GM23338 (cell line): ENCODE results near the gene RAP1A. TPM values are rescaled to one million over a fixed set of nuclear protein-coding genes. Genes with fewer than 3 reads are reported as not detected.

Source experiments
- ATAC-seq: fragments of 200-7000 bp; cut with Tn5 transposase; 3 replicates; pipeline ENCODE4 v1.9.1; 2020
- DNase-seq: peaks from one replicate; pipeline ENCODE4 v3.0.0-alpha.2; 2015; ENCODE audit warnings: low spot score
- H2AFZ ChIP-seq: fragments of 200-600 bp; sonication (generic); 2 replicates; pipeline ENCODE4 v1.8.0; 2016; ENCODE audit warnings: antibody characterized with exemption, mild to moderate bottlenecking, moderate library complexity
- H3F3A ChIP-seq: fragments of 200-600 bp; sonication (generic); replicated peaks from 2 replicates; pipeline ENCODE4 v1.8.0; 2017; ENCODE audit warnings: antibody characterized with exemption, mixed run types, low read depth
- H3K27ac ChIP-seq: fragments of 200-600 bp; sonication (generic); 2 replicates; pipeline ENCODE4 v1.6.1; 2016; ENCODE audit warnings: low read depth
- H3K27me3 ChIP-seq: fragments of 200-600 bp; sonication (generic); 2 replicates; pipeline ENCODE4 v1.8.0; 2016; ENCODE audit warnings: mild to moderate bottlenecking, mixed run types, moderate library complexity; ENCODE audit not compliant: insufficient read depth
- H3K36me3 ChIP-seq: fragments of 200-600 bp; sonication (generic); 2 replicates; pipeline ENCODE4 v1.8.0; 2016; ENCODE audit warnings: mild to moderate bottlenecking; ENCODE audit not compliant: insufficient read depth
- H3K4me1 ChIP-seq: fragments of 200-600 bp; sonication (generic); 2 replicates; pipeline ENCODE4 v1.8.0; 2016; ENCODE audit warnings: mild to moderate bottlenecking, moderate library complexity; ENCODE audit not compliant: insufficient read depth
- H3K4me2 ChIP-seq: fragments of 200-600 bp; sonication (generic); 2 replicates; pipeline ENCODE4 v1.7.1; 2017; ENCODE audit warnings: mixed run types
- H3K4me3 ChIP-seq: fragments of 200-600 bp; sonication (generic); 2 replicates; pipeline ENCODE4 v1.6.1; 2016; ENCODE audit warnings: mixed run types
- H3K79me2 ChIP-seq: fragments of 200-600 bp; sonication (generic); replicated peaks from 2 replicates; pipeline ENCODE4 v1.8.0; 2017; ENCODE audit warnings: mild to moderate bottlenecking; ENCODE audit not compliant: insufficient read depth
- H3K9me2 ChIP-seq: fragments of 200-600 bp; sonication (generic); 2 replicates; pipeline ENCODE4 v1.8.0; 2017; ENCODE audit not compliant: insufficient read depth
- H4K20me1 ChIP-seq: fragments of 200-600 bp; sonication (generic); replicated peaks from 2 replicates; pipeline ENCODE4 v1.8.0; 2017; ENCODE audit warnings: mild to moderate bottlenecking; ENCODE audit not compliant: insufficient read depth
- H3K27ac Mint-ChIP-seq: 2 replicates; pipeline ENCODE4 v1.8.0; 2020; ENCODE audit warnings: inconsistent platforms, mild to moderate bottlenecking, moderate library complexity, mixed read lengths
- H3K27me3 Mint-ChIP-seq: 3 replicates; pipeline ENCODE4 v1.8.0; 2022; ENCODE audit warnings: low read depth, mild to moderate bottlenecking, moderate library complexity, mixed read lengths, inconsistent platforms; ENCODE audit not compliant: insufficient read depth, poor library complexity
- H3K36me3 Mint-ChIP-seq: 3 replicates; pipeline ENCODE4 v1.8.0; 2021; ENCODE audit warnings: low read depth, mild to moderate bottlenecking, inconsistent platforms, moderate library complexity, mixed read lengths
- H3K4me1 Mint-ChIP-seq: 3 replicates; pipeline ENCODE4 v1.8.0; 2020; ENCODE audit warnings: mild to moderate bottlenecking, inconsistent platforms, mixed read lengths
- H3K4me3 Mint-ChIP-seq: 3 replicates; pipeline ENCODE4 v1.8.0; 2021; ENCODE audit warnings: moderate library complexity, mild to moderate bottlenecking, inconsistent platforms, mixed read lengths
- H3K9me3 Mint-ChIP-seq: 3 replicates; pipeline ENCODE4 v1.8.0; 2020; ENCODE audit warnings: moderate library complexity, mild to moderate bottlenecking, inconsistent platforms, mixed read lengths
- CREB1 ChIP-seq: fragments of 250-450 bp; sonication (Bioruptor Pico); IDR thresholded peaks from 2 replicates; pipeline ENCODE4 v1.5.0; 2020; ENCODE audit warnings: low read depth, mild to moderate bottlenecking, moderate library complexity
- CTCF ChIP-seq, 2 experiments: fragments of 200-600 bp in 1 of 2; sonication (generic) in 1 of 2; conservative IDR thresholded peaks; 2 replicates each; pipeline versions ENCODE4 v1.5.1 to v1.6.1; 2016 to 2017; ENCODE audit warnings: antibody characterized with exemption in 2 of 2, low read depth in 2 of 2, mild to moderate bottlenecking in 2 of 2, moderate library complexity in 1 of 2
- EZH2phosphoT487 ChIP-seq: fragments of 200-600 bp; sonication (generic); IDR thresholded peaks from one replicate; pipeline ENCODE4 v1.8.1; 2018; ENCODE audit warnings: antibody characterized with exemption; ENCODE audit not compliant: unreplicated experiment
- JUNB ChIP-seq: IDR thresholded peaks from one replicate; pipeline ENCODE4 v1.6.1; 2016; ENCODE audit warnings: antibody characterized with exemption; ENCODE audit not compliant: unreplicated experiment
- NANOG ChIP-seq: IDR thresholded peaks from 2 replicates; pipeline ENCODE4 v1.6.1; 2016; ENCODE audit warnings: antibody characterized with exemption, borderline replicate concordance
- POLR2AphosphoS5 ChIP-seq: IDR thresholded peaks from 2 replicates; pipeline ENCODE4 v1.6.1; 2016; ENCODE audit warnings: antibody characterized with exemption, low read depth
- REST ChIP-seq: IDR thresholded peaks from one replicate; pipeline ENCODE4 v1.6.1; 2018; ENCODE audit warnings: antibody characterized with exemption; ENCODE audit not compliant: unreplicated experiment
- STAT1 ChIP-seq: IDR thresholded peaks from one replicate; pipeline ENCODE4 v1.6.1; 2016; ENCODE audit warnings: antibody characterized with exemption; ENCODE audit not compliant: unreplicated experiment
- ZNF114 ChIP-seq: fragments of 250-450 bp; sonication (Bioruptor Pico); IDR thresholded peaks from 2 replicates; pipeline ENCODE4 v1.5.0; 2020; ENCODE audit warnings: mild to moderate bottlenecking, moderate library complexity
- ZNF462 ChIP-seq: fragments of 250-450 bp; sonication (Bioruptor Pico); IDR thresholded peaks from 2 replicates; pipeline ENCODE4 v1.5.0; 2020; ENCODE audit warnings: mild to moderate bottlenecking, moderate library complexity
- polyA plus RNA-seq: library from polyadenylated mRNA; unstranded; fragments of >200 nt; fragmentation: Nextera tagmentation; extraction: Ambion mirVana; gene quantifications from 2 replicates; pipeline ENCODE4 v1.2.1, GENCODE V29; 2016
- total RNA-seq: library from RNA; depleted of rRNA; stranded (reverse); fragments of >200 nt; shearing (Covaris generic); gene quantifications from 2 replicates; pipeline ENCODE4 v1.2.3, GENCODE V29; 2014

RAP1A gene
- total and polyA plus RNA-seq, 2 experiments from 2014 or later = 16.2 to 23.0 TPM

- TF ChIP-seq POLR2AphosphoS5 (no peak), JUNB (no peak), CREB1 (CRISPR knock-in tag) (no peak), REST (no peak)
These were observed 17.3 kb upstream of the RAP1A start (continued) for GRCh38 chr1:111602302-111602701.

DNA sequence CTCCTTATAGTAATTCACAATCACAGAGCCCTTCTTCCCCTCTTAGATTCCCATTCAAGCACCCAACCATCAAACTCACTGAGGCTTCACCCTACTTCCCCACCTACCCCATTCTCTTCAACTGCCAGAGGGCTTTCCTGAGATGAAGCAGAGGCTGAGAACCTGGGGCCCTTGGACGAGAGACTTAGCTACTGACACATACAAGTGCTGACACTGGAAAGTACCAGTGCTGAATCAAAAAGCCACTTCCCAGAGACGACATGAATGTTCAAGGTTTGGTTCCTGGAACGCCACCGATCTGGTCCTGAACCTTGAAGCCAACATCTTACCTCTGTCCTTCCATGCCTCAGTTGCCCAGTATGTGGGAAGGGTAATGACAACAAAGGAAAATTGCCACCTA is 16.6 kb upstream of the RAP1A start:
- H3K36me3 Mint-ChIP-seq = no peaks in the 10 kb centered on the region
- no peak overlapping the region for H3K4me3 ChIP-seq
- no peak overlapping the region for H2AFZ ChIP-seq
- H3K4me1 Mint-ChIP-seq = no peaks in the 10 kb centered on the region
- H3K36me3 ChIP-seq = no peaks in the 10 kb centered on the region
- H3F3A ChIP-seq = no peaks in the 10 kb centered on the region
- H3K27me3 ChIP-seq = no peaks in the 10 kb centered on the region
- H4K20me1 ChIP-seq = no peaks in the 10 kb centered on the region
- no peaks in the 10 kb centered on the region for H3K27me3 Mint-ChIP-seq
- no peak overlapping the region for H3K4me3 Mint-ChIP-seq
- H3K27ac Mint-ChIP-seq = no peak overlapping the region
- ATAC-seq (no peak), DNase-seq (no peak)
- no peaks in the 10 kb centered on the region for H3K79me2 ChIP-seq
- no peak overlapping the region for H3K4me2 ChIP-seq
- no peaks in the 10 kb centered on the region for H3K4me1 ChIP-seq
- peaks cover 4% of the 10 kb centered on the region for H3K9me3 Mint-ChIP-seq
- H3K27ac ChIP-seq = no peak overlapping the region
- peaks cover 4% of the 10 kb centered on the region for H3K9me2 ChIP-seq
- no peak for TF ChIP-seq ZNF462
- TF ChIP-seq JUNB = no peak
- TF ChIP-seq STAT1 = no peak
- TF ChIP-seq CTCF (conservative IDR thresholded peaks at IDR 0.05; ENCODE audit: low read depth in 2 of 2) = no peak
- TF ChIP-seq NANOG = no peak
- no peak for TF ChIP-seq REST
- TF ChIP-seq ZNF114 (CRISPR knock-in tag) = no peak
- TF ChIP-seq EZH2phosphoT487 = no peak
